Liver (tissue), 9 donors: ENCODE measurements around the gene STAT5A. TPM values are rescaled to one million over a fixed set of nuclear protein-coding genes. Genes with fewer than 3 reads are reported as not detected.
"Not testable (repeated sequence)": the region's sequence is repeated elsewhere in the genome, so short reads cannot be mapped to it uniquely, and the experiment has no call there.

Source experiments
- DNase-seq: peaks from one replicate; pipeline ENCODE4 v3.0.0-alpha.2; 2017; ENCODE audit warnings: low spot score
- H3K27ac ChIP-seq, 2 donors: one replicate each; pipeline ENCODE4 v1.7.0; 2013; ENCODE audit warnings: inconsistent platforms in 2 of 2, low read length in 2 of 2, control low read depth in 1 of 2, low read depth in 1 of 2, mild to moderate bottlenecking in 1 of 2
- H3K27me3 ChIP-seq, 4 donors: one replicate each; pipeline versions ENCODE4 v1.6.1 to v1.7.0; 2013; ENCODE audit warnings: low read length in 3 of 4, inconsistent platforms in 1 of 4, mild to moderate bottlenecking in 1 of 4, moderate library complexity in 1 of 4; ENCODE audit not compliant: control insufficient read depth in 4 of 4, insufficient read depth in 4 of 4
- H3K36me3 ChIP-seq, 4 donors: one replicate each; pipeline versions ENCODE4 v1.6.1 to v1.7.0; 2013; ENCODE audit warnings: low read length in 3 of 4, mild to moderate bottlenecking in 3 of 4, low read depth in 1 of 4, moderate library complexity in 1 of 4; ENCODE audit not compliant: control insufficient read depth in 4 of 4, insufficient read depth in 3 of 4
- H3K4me1 ChIP-seq, 4 donors: one replicate each; pipeline versions ENCODE4 v1.6.1 to v1.7.0; 2013; ENCODE audit warnings: low read length in 3 of 4, mild to moderate bottlenecking in 3 of 4, moderate library complexity in 1 of 4; ENCODE audit not compliant: control insufficient read depth in 4 of 4, insufficient read depth in 4 of 4
- H3K4me3 ChIP-seq, 3 donors: one replicate each; pipeline versions ENCODE4 v1.6.1 to v1.7.0; 2013; ENCODE audit warnings: low read length in 3 of 3, control low read depth in 1 of 3, low read depth in 1 of 3, mild to moderate bottlenecking in 1 of 3
- H3K9ac ChIP-seq, 2 donors: one replicate each; pipeline ENCODE4 v1.7.0; 2013; ENCODE audit warnings: low read length in 2 of 2, mild to moderate bottlenecking in 2 of 2, moderate library complexity in 2 of 2, control low read depth in 1 of 2, low read depth in 1 of 2
- H3K9me3 ChIP-seq, 4 donors: one replicate each; pipeline versions ENCODE4 v1.6.1 to v1.7.0; 2013; ENCODE audit warnings: low read length in 3 of 4; ENCODE audit not compliant: control insufficient read depth in 4 of 4
- ATF3 ChIP-seq: IDR thresholded peaks from 2 replicates; pipeline ENCODE4 v1.6.1; 2016; ENCODE audit warnings: antibody characterized with exemption
- REST ChIP-seq: IDR thresholded peaks from 2 replicates; pipeline ENCODE4 v1.6.1; 2016; ENCODE audit warnings: antibody characterized with exemption, mild to moderate bottlenecking
- SP1 ChIP-seq: IDR thresholded peaks from 2 replicates; pipeline ENCODE4 v1.6.1; 2018; ENCODE audit warnings: antibody characterized with exemption, mild to moderate bottlenecking
- TAF1 ChIP-seq: conservative IDR thresholded peaks from 2 replicates; pipeline ENCODE4 v1.6.1; 2016; ENCODE audit warnings: antibody characterized with exemption, mild to moderate bottlenecking
- YY1 ChIP-seq: IDR thresholded peaks from 2 replicates; pipeline ENCODE4 v1.6.1; 2016; ENCODE audit warnings: antibody characterized with exemption, mild to moderate bottlenecking
- WGBS: extraction: QIAGEN DNeasy Blood & Tissue Kit; methylation state at CpG from one replicate; pipeline ENCODE4 v1.1.7; 2013; 5-methylcytosine and 5-hydroxymethylcytosine counted together
- polyA plus RNA-seq, 2 donors: library from polyadenylated mRNA; stranded (reverse) in 1 of 2; unstranded in 1 of 2; fragments of 200-250 nt in 1 of 2; fragments of >200 nt in 1 of 2; fragmentation: Nextera tagmentation in 1 of 2; extraction: Ambion mirVana in 1 of 2; gene quantifications; one replicate each; pipeline versions ENCODE4 v1.2.1 to v1.2.3, GENCODE V29; 2013 to 2015
- total RNA-seq, 2 donors: library from RNA; depleted of rRNA; stranded (reverse); fragments of >200 nt; gene quantifications; one replicate each; pipeline ENCODE4 v1.2.3, GENCODE V29; 2014
- donor health status: healthy.
- donor health status: healthy.
- donor health status: healthy.
- donor health status: healthy.
- donor health status: healthy.

The STAT5A gene
- total and polyA plus RNA-seq, 4 donors = 1.7 to 37.7 (median 8.9) TPM

- TF ChIP-seq REST (no peak), TAF1 (no peak), SP1 (no peak), YY1 (no peak)
Observed at GRCh38 chr17:42294469-42295398, 6.4 kb downstream of the STAT5A start (continued).

- 94% methylated on average over 3 of the region's 3 CpGs for WGBS
- no peak for TF ChIP-seq ATF3
- no peak overlapping the region for H3K4me3 ChIP-seq
- DNase-seq = no peak
- H3K36me3 ChIP-seq = peaks cover 0 to 24% (median 7%) of the 10 kb centered on the region in 4 donors
- no peak overlapping the region for H3K27ac ChIP-seq
- H3K27me3 ChIP-seq = no peaks in the 10 kb centered on the region
- no peaks in the 10 kb centered on the region for H3K9me3 ChIP-seq
- H3K9ac ChIP-seq = no peak overlapping the region
- H3K4me1 ChIP-seq = peaks cover 0 to 3% (median 0%) of the 10 kb centered on the region in 4 donors
Observed at GRCh38 chr17:42296012-42296411, 7.7 kb downstream of the STAT5A start.

GRCh38 chr17:42297775-42298174 is 9.5 kb downstream of the STAT5A start:
- not testable (repeated sequence) for DNase-seq, H3K4me1 ChIP-seq, H3K4me3 ChIP-seq, H3K27me3 ChIP-seq, H3K9me3 ChIP-seq, H3K27ac ChIP-seq, H3K9ac ChIP-seq
- peaks cover 0 to 35% (median 6%) of the 10 kb centered on the region in 4 donors for H3K36me3 ChIP-seq
- WGBS = 96% methylated on average over 10 of the region's 10 CpGs

DNA sequence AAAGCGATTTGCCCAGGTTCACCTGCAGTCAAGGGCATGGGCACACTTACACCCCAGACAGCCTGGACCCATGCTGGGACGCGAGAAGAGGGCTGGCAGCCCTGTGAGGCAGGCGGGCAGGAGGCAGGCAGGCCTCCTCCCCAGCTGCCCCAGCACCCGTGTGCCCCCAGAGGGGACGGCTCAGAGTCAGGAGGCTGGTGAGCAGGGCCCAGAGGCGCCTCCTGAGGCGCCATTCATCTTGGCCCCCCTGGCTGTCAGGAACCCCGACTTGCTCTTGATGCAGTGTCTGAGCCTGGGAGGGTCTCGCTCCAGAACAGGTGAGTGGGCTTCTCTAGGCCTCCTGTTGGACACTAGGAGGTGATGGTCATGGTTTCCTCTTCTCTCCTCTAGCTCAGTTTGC is 11.1 kb downstream of the STAT5A start:
- H3K36me3 ChIP-seq = peaks cover 0 to 40% (median 6%) of the 10 kb centered on the region in 4 donors
- H3K27ac ChIP-seq, H3K4me1 ChIP-seq, DNase-seq, H3K27me3 ChIP-seq, H3K9ac ChIP-seq, H3K4me3 ChIP-seq, H3K9me3 ChIP-seq: not testable (repeated sequence)
- 95% methylated on average over 10 of the region's 10 CpGs for WGBS

DNA sequence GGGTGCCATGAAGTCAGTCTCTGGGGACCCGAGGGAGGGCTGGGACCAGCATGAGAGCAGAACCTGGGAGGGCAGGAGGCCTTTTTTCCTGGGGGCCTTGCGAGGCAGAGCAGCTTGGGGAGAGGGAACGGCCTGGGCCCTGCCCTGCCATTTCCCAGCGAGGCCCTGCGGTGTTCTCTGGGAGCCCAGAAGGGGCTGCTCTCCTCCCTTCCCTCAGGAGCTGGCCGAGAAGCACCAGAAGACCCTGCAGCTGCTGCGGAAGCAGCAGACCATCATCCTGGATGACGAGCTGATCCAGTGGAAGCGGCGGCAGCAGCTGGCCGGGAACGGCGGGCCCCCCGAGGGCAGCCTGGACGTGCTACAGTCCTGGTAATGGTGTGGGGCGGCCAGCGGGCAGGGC is 11.6 kb downstream of the STAT5A start:
- not testable (repeated sequence) for H3K27ac ChIP-seq, H3K4me3 ChIP-seq, H3K9ac ChIP-seq, H3K9me3 ChIP-seq, H3K4me1 ChIP-seq, H3K27me3 ChIP-seq, DNase-seq
- WGBS = 100% methylated on average over 3 of the region's 17 CpGs
- H3K36me3 ChIP-seq = peaks cover 0 to 40% (median 7%) of the 10 kb centered on the region in 4 donors
